Measurements from ENCODE around the gene PSMG4.

PSMG4 gene, protein sequence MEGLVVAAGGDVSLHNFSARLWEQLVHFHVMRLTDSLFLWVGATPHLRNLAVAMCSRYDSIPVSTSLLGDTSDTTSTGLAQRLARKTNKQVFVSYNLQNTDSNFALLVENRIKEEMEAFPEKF

DNA sequence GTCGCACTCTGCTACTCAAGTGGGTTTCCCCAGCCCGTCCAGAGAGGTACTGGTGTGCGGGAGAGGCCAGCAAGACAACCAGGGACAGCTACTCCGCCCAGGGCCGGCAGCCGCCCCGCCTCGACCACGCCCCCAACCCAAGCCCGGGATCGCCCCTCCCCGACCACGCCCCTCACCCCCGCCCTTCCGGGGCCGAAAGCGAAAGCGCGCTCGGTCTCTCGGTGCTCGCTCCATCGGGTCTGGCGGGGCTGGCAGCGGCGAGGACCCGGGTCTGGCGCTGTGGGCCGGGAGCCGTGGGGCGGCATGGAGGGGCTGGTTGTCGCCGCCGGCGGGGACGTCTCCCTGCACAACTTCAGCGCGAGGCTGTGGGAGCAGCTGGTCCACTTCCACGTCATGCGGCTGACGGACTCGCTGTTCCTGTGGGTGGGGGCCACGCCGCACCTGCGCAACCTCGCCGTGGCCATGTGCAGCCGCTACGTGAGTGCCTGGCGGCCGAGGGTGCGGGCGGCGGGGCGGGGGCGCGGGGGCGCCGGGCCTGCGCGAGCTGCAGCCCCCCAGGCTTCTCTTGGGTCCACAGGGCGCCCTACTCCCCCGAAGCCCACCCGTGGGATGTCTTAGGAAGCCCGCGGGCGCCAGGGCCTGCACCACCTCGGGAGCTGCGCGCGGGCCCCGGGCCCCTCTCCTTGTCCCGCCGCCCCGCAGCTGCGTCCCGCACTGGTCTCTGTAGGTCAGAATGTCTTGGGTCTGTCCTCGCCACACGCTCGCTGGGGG, at the start of gene PSMG4:
PSMG4 (plus strand) TSS at position 228 of the 771 bp plus-strand sequence; CDS start at position 304, 76 bp downstream.
- DNase-seq, result peak; percentile 97 to 98

DNA sequence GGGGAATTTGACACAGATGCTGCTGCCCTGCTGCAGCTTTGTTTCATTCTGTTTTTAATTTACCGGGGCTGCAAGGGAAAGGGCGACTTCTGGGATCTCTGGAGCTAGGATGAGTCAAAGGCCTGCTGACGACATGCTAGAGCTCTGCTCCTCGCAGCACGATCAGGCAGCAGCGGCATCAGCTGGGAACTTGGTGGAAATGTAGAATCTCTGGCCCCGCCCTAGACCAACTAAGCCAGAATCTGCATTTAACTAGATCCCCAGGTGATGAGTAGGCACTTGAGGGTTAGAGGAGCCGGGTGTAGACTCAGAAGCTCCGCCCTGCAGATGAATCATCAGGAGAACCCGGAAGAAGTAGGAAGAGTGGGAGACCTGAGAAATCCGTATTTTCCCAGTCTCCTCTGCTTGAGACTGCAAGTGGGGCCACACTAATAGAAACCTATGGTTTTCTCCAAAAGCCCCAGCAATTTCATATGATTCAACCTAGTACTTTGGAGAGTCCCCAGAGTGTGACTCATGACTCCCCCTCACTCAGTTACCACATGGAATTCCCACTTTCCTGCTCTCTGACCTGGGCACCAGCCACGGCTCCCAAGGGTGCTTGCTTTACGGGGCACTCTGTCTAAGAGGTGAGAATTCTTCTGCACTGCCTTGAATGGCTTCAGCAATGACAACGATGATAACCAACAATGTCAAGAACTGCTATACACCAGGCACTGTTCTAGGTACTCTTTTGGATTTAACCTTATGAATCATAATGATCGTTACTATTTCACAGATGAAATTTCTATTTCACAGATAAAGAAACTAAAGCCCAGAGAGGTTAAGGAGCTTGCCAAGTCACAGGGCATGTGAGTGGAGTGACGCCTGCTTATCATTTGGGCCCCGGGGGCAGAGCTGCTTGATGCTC, 49.4 kb upstream of the PSMG4 start:
- DNase-seq, result peak; percentile 48 to 65

DNA sequence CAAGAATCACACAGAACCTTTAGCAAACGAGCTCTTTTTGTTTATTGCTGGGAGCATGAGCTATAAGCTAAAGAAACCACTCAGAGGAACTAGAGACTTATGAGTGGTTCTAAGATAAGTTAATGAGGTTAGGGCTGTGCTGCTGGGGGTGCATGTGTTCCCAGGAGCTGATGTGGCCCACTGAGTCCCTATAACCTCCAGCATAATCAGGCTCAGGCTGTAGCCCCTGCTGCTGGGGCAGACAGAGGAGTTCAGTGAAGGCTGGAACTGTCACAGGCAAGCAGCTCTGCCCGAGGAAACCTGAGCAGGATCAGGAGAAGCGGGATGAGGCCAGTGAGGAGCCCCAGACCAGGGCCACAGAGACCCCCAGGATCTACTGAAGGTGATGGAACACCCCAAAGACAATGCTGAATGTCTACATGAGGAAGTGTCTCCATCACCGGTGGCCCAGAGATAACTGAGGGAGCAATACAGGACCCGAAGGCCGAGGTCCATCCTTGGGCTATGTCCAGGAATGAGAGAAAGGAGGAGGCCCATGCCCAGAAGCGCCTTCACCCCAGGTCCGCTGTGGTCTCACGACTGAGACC, 48.6 kb upstream of the PSMG4 start:
- DNase-seq, result no peak

DNA sequence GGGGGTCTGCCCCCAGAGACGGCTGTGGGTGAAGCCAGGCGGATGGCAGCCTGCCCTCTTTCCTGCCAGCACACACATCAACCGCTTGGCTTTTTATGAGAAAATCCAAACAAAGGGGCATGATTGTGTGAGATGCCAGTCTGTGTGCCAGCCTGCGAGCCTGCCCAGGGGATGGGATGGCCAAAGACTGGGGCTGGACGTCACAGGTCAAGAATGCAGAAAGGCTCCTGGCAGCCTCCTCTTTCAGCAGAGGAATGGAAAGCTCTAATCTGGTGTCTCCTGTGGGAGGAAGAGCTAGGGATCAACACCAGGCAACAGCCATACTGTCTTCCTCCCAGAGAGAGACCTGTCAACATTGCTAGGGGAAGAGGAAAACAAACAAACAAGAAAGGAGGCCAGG, 47.1 kb upstream of the PSMG4 start:
- DNase-seq, result no peak

DNA sequence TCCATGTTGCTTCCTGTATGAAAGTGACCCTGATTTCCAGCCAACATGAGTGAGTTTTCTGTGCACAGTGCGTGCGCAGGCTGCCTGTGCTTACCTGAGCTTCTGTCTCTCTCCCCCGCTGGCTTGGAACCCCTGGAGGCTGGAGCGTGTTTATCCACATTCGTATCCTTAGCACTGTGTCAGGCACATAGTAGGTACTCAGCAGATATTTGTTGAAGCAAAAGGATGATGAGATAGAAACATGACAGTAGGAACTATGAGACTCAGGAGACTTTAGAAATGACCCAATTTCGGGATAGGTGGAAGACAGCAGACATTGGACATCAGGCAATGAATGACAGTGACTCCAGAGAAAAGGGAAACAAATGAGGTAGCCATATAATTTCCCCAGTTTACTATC, 46.5 kb upstream of the PSMG4 start:
- no peak for DNase-seq

DNA sequence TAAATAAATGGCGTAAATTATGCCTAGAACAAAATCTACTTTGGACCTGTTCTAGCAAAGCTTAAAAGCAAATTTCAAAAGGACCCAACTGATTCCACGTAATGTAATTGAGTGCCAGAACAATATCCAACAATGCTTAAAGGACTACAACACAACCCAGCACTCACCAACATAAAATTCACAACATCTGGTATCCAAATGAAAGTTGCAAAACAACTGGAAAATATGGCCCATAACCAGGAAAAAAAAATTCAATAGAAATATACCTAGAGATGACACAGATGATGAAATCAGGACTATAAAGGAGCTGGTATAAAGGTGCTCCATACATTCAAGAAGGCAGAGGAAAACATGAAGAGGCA, 45.4 kb upstream of the PSMG4 start:
- DNase-seq, result no peak

DNA sequence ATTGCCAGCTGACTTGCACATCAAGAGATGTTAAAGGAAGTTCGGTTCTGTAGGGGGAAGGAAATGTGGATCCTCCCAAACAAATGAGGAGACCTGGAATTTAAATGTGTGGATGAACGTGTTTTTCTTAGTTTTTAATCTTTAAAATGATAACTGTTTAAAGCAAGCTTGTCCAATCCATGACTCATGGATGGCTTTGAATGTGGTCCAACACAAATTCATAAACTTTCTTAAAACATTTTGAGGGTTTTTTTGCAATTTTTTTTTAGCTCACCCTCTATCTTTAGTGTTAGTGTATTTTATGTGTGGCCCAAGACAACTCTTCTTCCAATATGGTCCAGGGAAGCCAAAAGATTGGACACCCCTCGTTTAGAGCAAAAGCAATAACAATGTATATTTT, 43.8 kb upstream of the PSMG4 start:
- DNase-seq, result no peak

DNA sequence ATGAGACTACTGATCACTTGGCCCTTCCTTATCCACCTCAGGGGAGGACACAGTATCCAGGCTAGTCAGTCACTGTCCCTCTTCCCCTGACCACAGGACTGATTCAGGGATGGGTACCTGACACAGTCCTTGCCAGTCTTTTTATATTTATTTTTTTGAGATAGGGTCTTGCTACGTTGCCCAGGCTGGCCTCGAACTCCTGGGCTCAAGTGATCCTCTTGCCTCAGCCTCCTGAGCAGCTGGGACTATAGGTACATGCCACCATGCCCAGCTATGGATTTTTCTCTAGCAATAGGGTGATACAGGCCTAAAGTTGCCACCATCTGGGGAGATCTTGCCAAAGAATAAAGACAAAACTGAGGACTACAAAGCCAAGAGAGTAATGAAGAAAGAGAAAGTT, 41.5 kb upstream of the PSMG4 start:
- no peak for DNase-seq

DNA sequence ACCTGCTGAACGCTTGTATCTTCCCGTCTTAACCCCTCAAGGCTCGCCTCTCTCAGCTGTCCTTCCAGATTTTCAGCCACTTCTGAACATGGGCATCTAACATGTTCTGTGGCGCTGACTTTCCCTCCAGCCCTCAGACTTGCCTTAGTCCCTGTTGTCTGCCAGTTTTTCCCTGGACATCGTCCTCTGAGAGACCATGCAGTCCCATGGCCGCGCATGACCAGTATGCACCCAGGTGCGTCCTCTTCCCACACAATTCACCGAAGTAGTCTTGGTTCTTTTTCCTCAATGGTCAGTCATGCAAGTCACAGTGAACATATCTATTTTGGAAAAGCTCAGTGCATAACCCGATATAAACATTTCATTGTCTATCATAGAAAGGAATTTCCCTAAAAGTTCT, 40.5 kb upstream of the PSMG4 start:
- DNase-seq, result no peak

DNA sequence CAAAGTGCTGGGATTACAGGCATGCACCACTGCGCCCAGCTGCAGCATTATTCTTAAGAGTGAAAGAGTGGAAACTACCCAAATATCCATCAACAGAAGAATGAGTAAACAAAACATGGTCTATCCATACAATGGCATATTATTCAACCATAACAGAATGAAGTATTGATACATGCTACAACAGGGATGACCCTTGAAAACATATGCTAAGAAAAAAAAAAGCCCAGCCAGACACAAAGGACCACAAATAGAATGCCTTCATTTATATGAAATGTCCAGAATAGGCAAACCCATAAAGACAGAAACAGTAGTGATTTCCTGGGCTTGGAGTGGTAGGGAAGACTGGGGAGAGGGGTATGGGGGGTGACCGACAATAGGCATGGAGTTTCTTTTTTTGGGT, 38.4 kb upstream of the PSMG4 start:
- DNase-seq, result no peak

DNA sequence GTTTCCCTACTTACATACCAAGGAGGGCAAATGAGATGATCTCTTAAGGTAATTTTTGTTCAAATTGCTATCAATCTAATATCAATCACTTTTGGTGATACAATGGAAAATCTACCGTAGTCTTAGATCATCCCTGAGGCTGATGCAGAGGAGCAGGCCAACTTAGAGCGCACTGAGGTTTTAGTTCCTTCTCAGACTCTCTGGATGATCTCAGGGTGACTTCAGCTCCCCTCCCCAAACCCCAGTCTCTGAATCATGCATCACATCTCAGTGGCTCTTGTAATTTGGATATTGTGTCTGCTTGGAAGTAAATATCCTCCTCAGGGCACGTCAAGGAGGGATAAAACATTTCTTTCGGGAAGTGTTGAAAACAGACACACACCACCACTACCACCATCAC, 37.2 kb upstream of the PSMG4 start:
- DNase-seq, result no peak

DNA sequence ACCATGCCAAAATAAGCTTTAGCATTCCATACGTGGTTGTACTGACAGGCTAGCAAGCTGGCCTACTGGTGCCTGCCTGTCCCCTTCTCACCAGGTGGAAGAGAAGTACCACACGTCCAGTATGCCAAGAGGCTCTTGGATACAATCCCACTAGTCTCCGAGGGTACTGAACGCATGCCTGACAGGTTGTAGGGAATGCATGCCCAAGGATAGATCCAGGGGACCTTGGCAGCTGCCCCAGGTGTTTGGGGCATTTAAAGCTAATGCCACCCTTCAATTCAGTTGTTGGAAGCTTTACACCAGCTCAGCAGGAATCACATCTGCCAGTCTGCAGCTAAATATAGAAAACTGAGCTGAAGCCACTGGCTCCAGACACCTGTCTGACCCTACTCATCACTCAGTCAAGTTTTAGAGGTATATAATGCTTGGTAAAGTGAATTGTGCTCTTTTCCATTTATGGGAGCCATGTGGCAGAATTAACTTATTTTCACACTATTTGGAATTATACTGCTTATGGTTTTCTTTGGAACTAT, 36.2 kb upstream of the PSMG4 start:
- no peak for DNase-seq

DNA sequence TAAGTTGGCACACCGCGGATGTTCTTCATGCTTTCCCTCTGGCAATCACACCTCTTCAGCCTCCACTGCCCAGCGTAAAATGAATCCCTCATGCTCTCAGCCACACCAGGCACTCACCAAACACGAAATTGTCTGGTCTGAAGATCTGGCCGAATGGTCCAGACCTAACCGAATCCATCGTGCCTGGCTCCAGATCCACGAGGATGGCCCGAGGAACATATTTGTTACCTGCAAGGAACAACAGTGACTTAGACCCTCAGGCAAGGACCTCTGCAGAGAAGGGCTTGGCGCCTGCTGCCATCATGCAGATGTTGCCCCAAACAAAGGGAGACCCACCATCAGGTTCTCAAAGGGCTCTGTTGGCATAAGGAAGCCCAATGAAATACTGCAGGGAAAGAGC, 32.7 kb upstream of the PSMG4 start:
- no peak for DNase-seq

DNA sequence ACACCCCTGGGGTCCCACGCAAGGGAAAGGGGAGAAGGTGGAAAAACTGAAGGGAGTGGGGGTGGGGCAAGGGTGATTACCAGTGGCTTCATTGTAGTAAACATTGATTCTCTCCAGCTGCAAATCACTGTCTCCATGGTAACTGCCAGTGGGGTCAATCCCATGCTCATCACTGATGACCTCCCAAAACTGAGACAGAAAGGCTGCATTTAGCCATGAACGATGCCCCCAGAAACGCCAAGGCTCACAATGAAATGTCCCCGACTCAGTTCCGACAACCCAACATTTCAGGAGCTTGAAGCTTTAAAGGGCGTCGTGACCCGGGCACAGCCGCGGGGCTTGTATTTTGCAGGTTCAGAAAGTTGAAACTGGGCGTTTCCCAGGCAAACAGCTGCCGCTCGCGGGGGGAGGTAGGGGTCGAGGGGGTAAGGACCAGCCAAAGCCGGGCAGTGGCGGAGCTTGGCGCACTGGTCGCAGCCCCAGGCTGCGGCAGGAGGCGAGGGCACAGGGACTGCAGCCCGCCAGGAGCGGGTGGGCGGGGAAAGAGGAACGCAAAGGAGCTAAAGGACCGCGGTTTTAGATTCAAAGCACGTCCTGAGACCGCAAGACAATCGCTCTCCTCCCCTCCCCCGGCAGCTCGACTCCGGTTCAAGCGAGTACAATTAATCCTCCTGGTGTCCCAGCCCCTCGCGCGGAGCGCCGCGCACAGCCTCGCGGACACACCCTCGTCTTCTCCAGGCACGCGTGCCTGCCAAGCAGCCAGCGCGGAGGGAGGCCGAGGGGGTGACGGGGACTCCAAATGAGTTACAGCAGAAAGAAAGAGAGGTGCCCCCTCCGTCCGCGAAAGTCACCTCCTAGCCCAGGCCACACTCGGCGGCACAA, 32.0 kb upstream of the PSMG4 start:
- DNase-seq, result no peak

DNA sequence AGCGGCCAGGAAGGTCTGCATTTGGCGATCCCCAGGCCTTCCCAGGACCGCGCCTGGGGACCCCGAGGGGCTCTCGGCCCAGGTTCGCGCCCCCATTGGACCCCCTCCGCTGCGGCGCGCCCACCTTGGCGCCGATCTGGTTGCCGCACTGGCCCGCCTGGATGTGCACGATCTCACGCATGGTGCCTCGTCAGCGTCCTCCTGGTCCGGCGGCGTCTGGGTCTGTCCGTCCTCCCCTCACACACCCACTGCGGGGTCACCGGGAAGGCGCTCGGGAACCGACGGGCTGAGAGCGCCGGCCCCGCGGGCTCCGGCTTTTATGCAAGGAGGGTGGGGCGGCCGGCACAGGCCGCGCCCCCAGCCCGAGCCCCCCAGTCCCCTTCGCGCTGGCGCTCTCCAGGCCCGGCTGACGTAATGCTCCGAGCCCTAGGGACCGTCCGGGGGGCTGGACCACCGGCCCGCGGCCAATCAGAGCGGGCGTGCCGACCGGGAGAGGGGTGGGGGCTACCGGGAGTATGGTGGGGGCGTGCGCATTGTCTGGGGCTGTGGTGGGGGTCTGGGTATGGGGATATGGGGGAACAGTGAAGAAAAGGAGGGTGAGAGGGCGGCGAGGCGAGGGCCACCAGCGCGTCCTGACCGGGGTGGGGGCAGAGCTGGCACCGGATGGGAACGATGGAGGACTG, 31.2 kb upstream of the PSMG4 start, which contains the start of gene TUBB2B:
TUBB2B (minus strand) TSS at position 291 of the 683 bp plus-strand sequence; CDS start at position 181, 110 bp downstream.
- no peak for DNase-seq

DNA sequence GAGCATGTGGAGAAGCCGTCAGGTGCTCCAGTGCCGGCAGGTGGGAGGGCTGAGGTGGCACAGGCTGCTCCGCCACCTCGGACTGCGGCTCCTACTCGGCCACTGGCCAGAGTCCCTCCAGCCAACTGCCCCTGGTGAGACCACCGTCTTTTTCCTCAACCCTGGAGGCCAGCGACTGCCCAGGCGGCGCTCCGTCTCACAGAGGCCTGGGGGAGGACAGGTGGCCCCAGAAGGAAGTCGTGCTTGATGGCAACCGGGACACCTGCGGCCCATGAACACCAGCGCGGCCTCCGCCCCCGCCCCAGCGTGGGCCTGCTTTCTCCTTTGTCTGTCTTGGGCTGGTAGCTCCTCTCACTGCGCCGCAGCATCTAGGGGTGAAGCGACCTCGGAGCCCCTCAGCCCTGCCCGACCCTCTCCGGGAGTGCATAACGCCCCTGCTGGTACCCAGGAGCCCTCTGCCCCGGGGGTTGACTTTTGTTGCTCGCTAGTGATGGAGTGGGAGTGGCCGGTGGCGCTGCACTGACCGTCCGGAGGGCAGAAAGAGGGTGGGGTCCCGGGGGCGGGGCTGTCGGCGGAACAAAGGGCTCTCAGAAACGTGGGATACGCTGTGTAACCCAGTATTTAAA, 30.6 kb upstream of the PSMG4 start:
- no peak for DNase-seq

DNA sequence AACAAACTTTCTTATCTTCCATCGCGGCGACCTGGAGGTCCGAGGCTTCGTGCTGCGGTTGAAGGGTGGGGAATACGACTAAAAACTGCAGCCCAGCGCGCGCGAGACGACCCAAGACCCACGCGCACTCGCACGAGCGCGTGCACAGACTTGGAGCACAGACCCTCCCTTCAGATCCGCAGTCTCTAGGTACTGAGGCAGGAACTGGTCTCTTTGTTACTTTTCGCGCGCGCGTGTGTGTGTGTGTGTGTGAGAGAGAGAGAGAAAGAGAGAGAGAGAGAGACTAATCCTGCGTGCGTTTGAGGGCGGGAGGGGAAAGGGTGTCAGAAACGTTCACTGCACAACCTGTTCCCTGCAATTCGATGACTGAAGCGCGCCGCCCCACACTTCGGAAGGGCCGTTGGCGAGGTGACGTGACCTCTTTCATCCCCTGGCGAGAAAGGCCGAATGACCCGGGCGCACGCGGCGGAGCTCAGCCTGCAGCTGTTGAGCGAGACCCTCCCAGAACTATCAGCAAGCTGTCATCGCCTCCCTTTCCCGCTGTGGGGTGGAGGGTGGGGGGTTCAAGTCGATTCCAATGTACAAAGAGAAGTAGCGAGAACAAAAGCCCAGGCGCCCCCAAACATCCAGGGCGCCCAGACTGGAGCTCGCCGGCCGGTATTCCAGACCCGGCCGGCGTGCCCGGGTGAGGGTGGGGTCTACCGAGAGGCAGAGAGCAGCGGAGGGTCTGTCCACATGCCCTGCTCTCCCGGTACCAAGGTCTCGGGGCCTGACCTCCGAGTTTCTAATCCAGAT, 29.8 kb upstream of the PSMG4 start:
- DNase-seq, result no peak

DNA sequence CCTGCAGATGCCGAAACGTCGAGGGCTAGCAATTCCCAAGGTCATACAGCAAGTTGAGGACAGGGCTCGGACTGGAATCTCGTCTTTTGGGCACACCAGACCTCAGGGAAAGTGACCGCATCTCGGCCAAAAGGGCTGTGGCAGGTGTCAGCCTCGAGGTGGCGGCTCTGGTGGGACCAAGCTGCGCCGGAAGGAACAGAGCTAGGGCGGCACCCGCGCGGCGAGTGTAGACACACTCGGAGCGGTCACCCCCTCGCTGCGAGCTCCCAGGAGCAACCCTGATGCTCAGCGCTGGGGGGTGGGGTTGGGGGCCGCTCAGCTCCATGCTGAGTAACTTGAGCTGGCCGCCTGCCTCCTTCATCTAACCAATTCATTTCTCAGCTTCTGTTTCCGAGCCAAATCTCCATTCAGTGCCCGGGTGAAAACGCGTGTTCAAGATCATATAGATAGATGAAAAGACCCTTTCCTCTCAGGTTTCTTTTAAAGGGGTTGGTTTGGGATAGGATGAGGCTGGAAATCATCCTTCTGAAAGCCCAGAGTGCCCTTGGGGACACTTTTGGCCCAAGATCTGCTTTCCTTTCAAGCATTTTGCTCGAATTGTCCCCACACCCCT, 29.1 kb upstream of the PSMG4 start:
- peak in 1 of 2 donors; percentile 33 for DNase-seq

DNA sequence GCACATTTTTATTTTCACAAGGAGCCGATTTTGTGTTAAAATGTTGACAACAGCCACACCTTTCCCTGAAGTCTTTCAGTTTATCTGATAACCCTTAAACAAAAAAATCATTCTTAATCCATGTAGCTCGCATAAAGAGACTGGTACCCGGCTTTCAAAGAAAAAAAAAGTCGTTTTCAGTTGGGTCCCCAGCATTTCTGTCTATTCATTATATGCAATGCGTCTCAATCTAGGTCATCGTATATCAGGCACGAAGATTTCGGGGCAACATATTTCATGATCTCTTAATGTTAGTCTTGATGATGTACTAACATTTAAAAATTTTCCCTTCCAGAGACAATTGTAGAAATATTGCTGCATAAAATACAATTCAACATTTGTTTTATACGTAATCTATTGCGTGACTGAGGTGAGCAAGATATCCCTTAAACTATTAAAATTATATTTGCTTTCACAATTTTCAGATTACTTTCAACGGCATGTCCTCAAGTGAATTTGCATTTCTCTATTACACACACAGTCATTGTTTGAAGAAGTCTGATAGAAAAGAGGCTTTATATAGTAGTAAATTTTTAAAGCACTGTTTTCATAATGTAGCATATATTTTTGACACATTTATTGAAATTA, 28.4 kb upstream of the PSMG4 start:
- DNase-seq, result no peak
